KMS-11 (cell line): ENCODE data around the gene PSMB2.

Source experiments
- H2AFZ ChIP-seq: fragments of 200-600 bp; sonication (generic); 2 replicates; pipeline ENCODE4 v1.6.1; 2016; ENCODE audit warnings: antibody characterized with exemption, mixed run types, low read depth
- H3K27ac ChIP-seq: fragments of 200-600 bp; sonication (generic); 2 replicates; pipeline ENCODE4 v1.6.1; 2016; ENCODE audit warnings: mild to moderate bottlenecking, mixed run types
- H3K27me3 ChIP-seq: fragments of 200-600 bp; sonication (generic); 2 replicates; pipeline ENCODE4 v1.6.1; 2017; ENCODE audit warnings: mild to moderate bottlenecking, low read depth, mixed run types, moderate library complexity; ENCODE audit not compliant: insufficient read depth
- H3K36me3 ChIP-seq: fragments of 200-600 bp; sonication (generic); 2 replicates; pipeline ENCODE4 v1.6.1; 2017; ENCODE audit warnings: mild to moderate bottlenecking, mixed run types; ENCODE audit not compliant: insufficient read depth
- H3K4me1 ChIP-seq: fragments of 200-600 bp; sonication (generic); 2 replicates; pipeline ENCODE4 v1.6.1; 2016; ENCODE audit warnings: mild to moderate bottlenecking, low read depth, mixed run types; ENCODE audit not compliant: poor library complexity, severe bottlenecking
- H3K4me2 ChIP-seq: fragments of 200-600 bp; sonication (generic); 2 replicates; pipeline ENCODE4 v1.7.0; 2016; ENCODE audit warnings: mild to moderate bottlenecking, mixed run types
- H3K4me3 ChIP-seq: fragments of 200-600 bp; sonication (generic); IDR thresholded peaks from 2 replicates; pipeline ENCODE4 v1.6.1; 2017; ENCODE audit warnings: low read depth, low read length, mixed read lengths; ENCODE audit not compliant: insufficient read depth
- H3K79me2 ChIP-seq: fragments of 200-600 bp; sonication (generic); 2 replicates; pipeline ENCODE4 v1.6.1; 2016; ENCODE audit warnings: low read depth, mixed run types; ENCODE audit not compliant: insufficient read depth
- H3K9ac ChIP-seq: fragments of 200-600 bp; sonication (generic); 2 replicates; pipeline ENCODE4 v1.6.1; 2016; ENCODE audit warnings: mild to moderate bottlenecking, mixed run types
- H4K20me1 ChIP-seq: fragments of 200-600 bp; sonication (generic); 2 replicates; pipeline ENCODE4 v1.6.1; 2016; ENCODE audit warnings: mild to moderate bottlenecking, mixed run types; ENCODE audit not compliant: insufficient read depth
- TF ChIP-seq, protein P1 (sequence below): fragments of 200-600 bp; sonication (generic); conservative IDR thresholded peaks from 2 replicates; pipeline ENCODE4 v1.6.1; 2017; ENCODE audit warnings: low read depth, mild to moderate bottlenecking, antibody characterized with exemption, low read length, moderate library complexity, mixed read lengths

The PSMB2 gene

GRCh38 chr1:35605867-35606182, 35.5 kb downstream of the PSMB2 start:
- Histone ChIP-seq H3K36me3 (peaks cover 23% of the 10 kb centered on the region; the same call in 1 of the 2 replicates), H3K4me1 (no peaks in the 10 kb centered on the region), H3K79me2 (peaks cover 34% of the 10 kb centered on the region; the same call in 1 of the 2 replicates), H2AFZ (no peak overlapping the region), H4K20me1 (peaks cover 13% of the 10 kb centered on the region; the same call in 1 of the 2 replicates), H3K9ac (no peak overlapping the region), H3K27me3 (no peaks in the 10 kb centered on the region), H3K4me3 (no peak overlapping the region), H3K4me2 (no peak overlapping the region), H3K27ac (no peak overlapping the region)
- TF ChIP-seq, protein P1, sequence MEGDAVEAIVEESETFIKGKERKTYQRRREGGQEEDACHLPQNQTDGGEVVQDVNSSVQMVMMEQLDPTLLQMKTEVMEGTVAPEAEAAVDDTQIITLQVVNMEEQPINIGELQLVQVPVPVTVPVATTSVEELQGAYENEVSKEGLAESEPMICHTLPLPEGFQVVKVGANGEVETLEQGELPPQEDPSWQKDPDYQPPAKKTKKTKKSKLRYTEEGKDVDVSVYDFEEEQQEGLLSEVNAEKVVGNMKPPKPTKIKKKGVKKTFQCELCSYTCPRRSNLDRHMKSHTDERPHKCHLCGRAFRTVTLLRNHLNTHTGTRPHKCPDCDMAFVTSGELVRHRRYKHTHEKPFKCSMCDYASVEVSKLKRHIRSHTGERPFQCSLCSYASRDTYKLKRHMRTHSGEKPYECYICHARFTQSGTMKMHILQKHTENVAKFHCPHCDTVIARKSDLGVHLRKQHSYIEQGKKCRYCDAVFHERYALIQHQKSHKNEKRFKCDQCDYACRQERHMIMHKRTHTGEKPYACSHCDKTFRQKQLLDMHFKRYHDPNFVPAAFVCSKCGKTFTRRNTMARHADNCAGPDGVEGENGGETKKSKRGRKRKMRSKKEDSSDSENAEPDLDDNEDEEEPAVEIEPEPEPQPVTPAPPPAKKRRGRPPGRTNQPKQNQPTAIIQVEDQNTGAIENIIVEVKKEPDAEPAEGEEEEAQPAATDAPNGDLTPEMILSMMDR: no peak

DNA sequence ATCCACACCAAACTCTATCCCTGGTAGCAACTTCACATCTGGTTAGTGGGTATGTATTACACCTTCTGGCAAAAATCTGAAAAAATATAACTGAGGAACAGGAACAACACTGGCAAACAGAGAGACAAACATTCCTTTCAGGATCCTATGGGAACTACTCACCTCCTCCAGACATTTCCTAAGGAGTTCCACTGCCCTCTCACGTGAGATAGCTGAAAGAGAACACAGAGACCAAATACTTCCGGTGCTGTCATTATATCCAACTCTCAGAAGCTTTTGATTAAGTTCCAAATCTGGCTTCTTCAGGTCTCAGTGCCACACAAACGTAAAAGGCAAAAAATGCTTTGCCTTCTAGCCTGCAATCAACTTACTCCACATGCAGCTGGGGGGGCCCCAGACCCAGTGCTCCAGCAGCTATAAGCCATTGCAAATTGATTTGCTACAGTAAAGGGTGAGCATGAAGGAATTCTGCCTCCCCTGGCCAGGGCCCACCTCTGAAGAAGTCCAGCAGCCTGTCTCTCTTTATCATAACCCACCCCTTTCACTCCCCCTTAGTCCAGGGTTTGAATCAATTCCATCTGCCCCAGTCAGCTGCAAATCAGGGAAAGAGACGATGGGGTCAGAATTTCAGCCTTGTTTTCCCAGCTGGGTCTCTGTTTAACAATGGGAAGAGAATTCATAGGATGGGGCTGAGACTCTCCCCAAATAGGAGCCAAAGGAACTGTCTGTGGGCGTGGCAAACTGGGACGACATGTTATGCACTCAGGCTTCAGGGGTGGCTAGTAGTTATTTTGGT, 36.1 kb downstream of the PSMB2 start:
- H4K20me1 ChIP-seq: peaks cover 13% of the 10 kb centered on the region; the same call in 1 of the 2 replicates
- no peak overlapping the region for H3K4me3 ChIP-seq
- H2AFZ ChIP-seq: no peak overlapping the region
- no peaks in the 10 kb centered on the region for H3K4me1 ChIP-seq
- no peak overlapping the region for H3K9ac ChIP-seq
- H3K4me2 ChIP-seq: no peak overlapping the region
- TF ChIP-seq, protein P1: no peak
- no peaks in the 10 kb centered on the region for H3K27me3 ChIP-seq
- H3K27ac ChIP-seq: no peak overlapping the region
- peaks cover 29% of the 10 kb centered on the region; the same call in 1 of the 2 replicates for H3K79me2 ChIP-seq
- peaks cover 23% of the 10 kb centered on the region; the same call in 1 of the 2 replicates for H3K36me3 ChIP-seq

- Histone ChIP-seq H3K9ac (no peak overlapping the region), H3K36me3 (peaks cover 21% of the 10 kb centered on the region; the same call in 1 of the 2 replicates), H3K27me3 (no peaks in the 10 kb centered on the region), H3K4me1 (no peaks in the 10 kb centered on the region), H3K4me3 (no peak overlapping the region), H4K20me1 (peaks cover 9% of the 10 kb centered on the region; the same call in 1 of the 2 replicates), H3K27ac (no peak overlapping the region), H2AFZ (no peak overlapping the region), H3K4me2 (no peak overlapping the region), H3K79me2 (peaks cover 23% of the 10 kb centered on the region; the same call in 1 of the 2 replicates)
- TF ChIP-seq, protein P1: no peak
These were observed 37.4 kb downstream of the PSMB2 start for GRCh38 chr1:35603941-35604340.

- no peak overlapping the region for H3K4me2 ChIP-seq
- H2AFZ ChIP-seq: no peak overlapping the region
- H3K4me3 ChIP-seq: no peak overlapping the region
- H3K27me3 ChIP-seq: no peaks in the 10 kb centered on the region
- TF ChIP-seq, protein P1: no peak
- H3K4me1 ChIP-seq: no peaks in the 10 kb centered on the region
- peaks cover 19% of the 10 kb centered on the region; the same call in 1 of the 2 replicates for H3K36me3 ChIP-seq
- H3K9ac ChIP-seq: no peak overlapping the region
- peaks cover 9% of the 10 kb centered on the region; the same call in 1 of the 2 replicates for H4K20me1 ChIP-seq
- H3K79me2 ChIP-seq: peaks cover 18% of the 10 kb centered on the region; the same call in 1 of the 2 replicates
- H3K27ac ChIP-seq: no peak overlapping the region
These were observed 37.9 kb downstream of the PSMB2 start for GRCh38 chr1:35603468-35603867.
